ENCODE measurements around the gene DBP.
A peak's percentile ranks its signal among the peaks of the same experiment; 100 is the strongest.

The DBP gene

GRCh38 chr19:48628486-48629296 is 8.5 kb downstream of the DBP start:
- Histone ChIP-seq H3K36me3 (ENCODE audit: control insufficient read depth in 5 of 5, insufficient read depth in 5 of 5, low read length in 5 of 5) (peaks cover 0 to 39% (median 13%) of the 10 kb centered on the region in 5 donors), H3K4me1 (ENCODE audit: control insufficient read depth in 5 of 5, insufficient read depth in 5 of 5, low read length in 5 of 5) (peaks cover 4 to 66% (median 42%) of the 10 kb centered on the region in 5 donors), H3K27me3 (ENCODE audit: control insufficient read depth in 5 of 5, insufficient read depth in 4 of 5, low read length in 5 of 5) (no peaks in the 10 kb centered on the region)

GRCh38 chr19:48627865-48628314 is 9.3 kb downstream of the DBP start:
- Histone ChIP-seq H3K4me1 (ENCODE audit: control insufficient read depth in 5 of 5, insufficient read depth in 5 of 5, low read length in 5 of 5) (peaks cover 8 to 66% (median 41%) of the 10 kb centered on the region in 5 donors), H3K27ac (ENCODE audit: low read depth, low read length) (no peak overlapping the region), H3K36me3 (ENCODE audit: control insufficient read depth in 5 of 5, insufficient read depth in 5 of 5, low read length in 5 of 5) (peaks cover 0 to 39% (median 13%) of the 10 kb centered on the region in 5 donors), H3K27me3 (ENCODE audit: control insufficient read depth in 5 of 5, insufficient read depth in 4 of 5, low read length in 5 of 5) (no peaks in the 10 kb centered on the region), H3K9ac (ENCODE audit: low read length in 5 of 5) (no peak overlapping the region), H3K9me3 (ENCODE audit: control insufficient read depth in 5 of 5, low read length in 5 of 5) (no peaks in the 10 kb centered on the region), H3K4me3 (ENCODE audit: low read depth in 1 of 5, low read length in 5 of 5) (no peak overlapping the region)

More at GRCh38 chr19:48628486-48629296, 8.5 kb downstream of the DBP start:
- no peak overlapping the region for H3K9ac ChIP-seq (ENCODE audit: low read length in 5 of 5)
- H3K9me3 ChIP-seq (ENCODE audit: control insufficient read depth in 5 of 5, low read length in 5 of 5), result no peaks in the 10 kb centered on the region
- H3K27ac ChIP-seq (ENCODE audit: low read depth, low read length), result no peak overlapping the region
- H3K4me3 ChIP-seq (ENCODE audit: low read depth in 1 of 5, low read length in 5 of 5), result no peak overlapping the region

GRCh38 chr19:48627201-48627864 is 9.8 kb downstream of the DBP start:
- H3K27me3 ChIP-seq (ENCODE audit: control insufficient read depth in 5 of 5, insufficient read depth in 4 of 5, low read length in 5 of 5), result no peaks in the 10 kb centered on the region
- peaks cover 6 to 67% (median 37%) of the 10 kb centered on the region in 5 donors for H3K4me1 ChIP-seq (ENCODE audit: control insufficient read depth in 5 of 5, insufficient read depth in 5 of 5, low read length in 5 of 5)
- H3K27ac ChIP-seq (ENCODE audit: low read depth, low read length), result no peak overlapping the region
- H3K9ac ChIP-seq (ENCODE audit: low read length in 5 of 5), result no peak overlapping the region
- H3K4me3 ChIP-seq (ENCODE audit: low read depth in 1 of 5, low read length in 5 of 5), result no peak overlapping the region
- H3K36me3 ChIP-seq (ENCODE audit: control insufficient read depth in 5 of 5, insufficient read depth in 5 of 5, low read length in 5 of 5), result peaks cover 0 to 34% (median 8%) of the 10 kb centered on the region in 5 donors
- H3K9me3 ChIP-seq (ENCODE audit: control insufficient read depth in 5 of 5, low read length in 5 of 5), result no peaks in the 10 kb centered on the region

- Histone ChIP-seq H3K27me3 (ENCODE audit: control insufficient read depth in 5 of 5, insufficient read depth in 4 of 5, low read length in 5 of 5) (no peaks in the 10 kb centered on the region), H3K27ac (ENCODE audit: low read depth, low read length) (no peak overlapping the region), H3K4me3 (ENCODE audit: low read depth in 1 of 5, low read length in 5 of 5) (no peak overlapping the region), H3K4me1 (ENCODE audit: control insufficient read depth in 5 of 5, insufficient read depth in 5 of 5, low read length in 5 of 5) (peaks cover 6 to 62% (median 36%) of the 10 kb centered on the region in 5 donors), H3K9ac (ENCODE audit: low read length in 5 of 5) (no peak overlapping the region), H3K9me3 (ENCODE audit: control insufficient read depth in 5 of 5, low read length in 5 of 5) (no peaks in the 10 kb centered on the region), H3K36me3 (ENCODE audit: control insufficient read depth in 5 of 5, insufficient read depth in 5 of 5, low read length in 5 of 5) (peaks cover 0 to 26% (median 3%) of the 10 kb centered on the region in 5 donors)
Observed at GRCh38 chr19:48625891-48626327, 11.3 kb downstream of the DBP start.

- Histone ChIP-seq H3K4me1 (ENCODE audit: control insufficient read depth in 5 of 5, insufficient read depth in 5 of 5, low read length in 5 of 5) (peaks cover 6 to 57% (median 31%) of the 10 kb centered on the region in 5 donors), H3K27me3 (ENCODE audit: control insufficient read depth in 5 of 5, insufficient read depth in 4 of 5, low read length in 5 of 5) (no peaks in the 10 kb centered on the region), H3K36me3 (ENCODE audit: control insufficient read depth in 5 of 5, insufficient read depth in 5 of 5, low read length in 5 of 5) (peaks cover 0 to 21% (median 2%) of the 10 kb centered on the region in 5 donors), H3K9me3 (ENCODE audit: control insufficient read depth in 5 of 5, low read length in 5 of 5) (no peaks in the 10 kb centered on the region), H3K4me3 (ENCODE audit: low read depth in 1 of 5, low read length in 5 of 5) (peak overlapping the region in 4 of 5 donors; percentile 47 to 63 (median 53)), H3K9ac (ENCODE audit: low read length in 5 of 5) (peak overlapping the region in 2 of 5 donors; percentile 59 to 76), H3K27ac (ENCODE audit: low read depth, low read length) (no peak overlapping the region)
Observed at GRCh38 chr19:48624791-48625723, 12.1 kb downstream of the DBP start.

GRCh38 chr19:48624067-48624594 is 13.0 kb downstream of the DBP start:
- peaks cover 7 to 57% (median 37%) of the 10 kb centered on the region in 5 donors for H3K4me1 ChIP-seq (ENCODE audit: control insufficient read depth in 5 of 5, insufficient read depth in 5 of 5, low read length in 5 of 5)
- H3K9me3 ChIP-seq (ENCODE audit: control insufficient read depth in 5 of 5, low read length in 5 of 5), result no peaks in the 10 kb centered on the region
- peaks cover 0 to 11% (median 2%) of the 10 kb centered on the region in 5 donors for H3K36me3 ChIP-seq (ENCODE audit: control insufficient read depth in 5 of 5, insufficient read depth in 5 of 5, low read length in 5 of 5)
- H3K27ac ChIP-seq (ENCODE audit: low read depth, low read length), result peak overlapping the region; percentile 65
- peak overlapping the region in 3 of 5 donors; percentile 34 to 76 (median 65) for H3K9ac ChIP-seq (ENCODE audit: low read length in 5 of 5)
- H3K27me3 ChIP-seq (ENCODE audit: control insufficient read depth in 5 of 5, insufficient read depth in 4 of 5, low read length in 5 of 5), result no peaks in the 10 kb centered on the region
- H3K4me3 ChIP-seq (ENCODE audit: low read depth in 1 of 5, low read length in 5 of 5), result peak overlapping the region; percentile 53 to 64 (median 60)

- H3K4me1 ChIP-seq (ENCODE audit: control insufficient read depth in 5 of 5, insufficient read depth in 5 of 5, low read length in 5 of 5), result peaks cover 8 to 54% (median 37%) of the 10 kb centered on the region in 5 donors
- H3K9me3 ChIP-seq (ENCODE audit: control insufficient read depth in 5 of 5, low read length in 5 of 5), result no peaks in the 10 kb centered on the region
- H3K9ac ChIP-seq (ENCODE audit: low read length in 5 of 5), result peak overlapping the region; percentile 0 to 68 (median 34)
- H3K27me3 ChIP-seq (ENCODE audit: control insufficient read depth in 5 of 5, insufficient read depth in 4 of 5, low read length in 5 of 5), result no peaks in the 10 kb centered on the region
- H3K4me3 ChIP-seq (ENCODE audit: low read depth in 1 of 5, low read length in 5 of 5), result peak overlapping the region; percentile 32 to 64 (median 59)
- peaks cover 0 to 11% (median 2%) of the 10 kb centered on the region in 5 donors for H3K36me3 ChIP-seq (ENCODE audit: control insufficient read depth in 5 of 5, insufficient read depth in 5 of 5, low read length in 5 of 5)
- H3K27ac ChIP-seq (ENCODE audit: low read depth, low read length), result peak overlapping the region; percentile 65
Observed at GRCh38 chr19:48623556-48624066, 13.6 kb downstream of the DBP start.

GRCh38 chr19:48619692-48620585 is 17.2 kb downstream of the DBP start:
- Histone ChIP-seq H3K27ac (ENCODE audit: low read depth, low read length) (peak overlapping the region; percentile 89), H3K36me3 (ENCODE audit: control insufficient read depth in 5 of 5, insufficient read depth in 5 of 5, low read length in 5 of 5) (peaks cover 0 to 29% (median 28%) of the 10 kb centered on the region in 5 donors), H3K4me1 (ENCODE audit: control insufficient read depth in 5 of 5, insufficient read depth in 5 of 5, low read length in 5 of 5) (peaks cover 16 to 63% (median 52%) of the 10 kb centered on the region in 5 donors)

More at GRCh38 chr19:48619692-48620585, 17.2 kb downstream of the DBP start:
- Histone ChIP-seq H3K9ac (ENCODE audit: low read length in 5 of 5) (peak overlapping the region; percentile 70 to 95 (median 84)), H3K9me3 (ENCODE audit: control insufficient read depth in 5 of 5, low read length in 5 of 5) (no peaks in the 10 kb centered on the region), H3K27me3 (ENCODE audit: control insufficient read depth in 5 of 5, insufficient read depth in 4 of 5, low read length in 5 of 5) (no peaks in the 10 kb centered on the region), H3K4me3 (ENCODE audit: low read depth in 1 of 5, low read length in 5 of 5) (peak overlapping the region; percentile 85 to 97 (median 97))
